Neural cell (in vitro differentiated cells): ENCODE results near the gene SNRNP70. TPM values are rescaled to one million over a fixed set of nuclear protein-coding genes. Genes with fewer than 3 reads are reported as not detected.

Source experiments
- H2AFZ ChIP-seq: fragments of 200-600, 300-800 bp; sonication (generic), shearing (Covaris generic); 2 replicates; pipeline ENCODE4 v1.6.0; 2014; ENCODE audit warnings: low read depth, mild to moderate bottlenecking, antibody characterized with exemption, low read length, moderate library complexity
- H3F3A ChIP-seq: fragments of 200-600 bp; shearing (Covaris generic); 2 replicates; pipeline ENCODE4 v1.6.1; 2016; ENCODE audit warnings: mild to moderate bottlenecking, moderate library complexity, mixed read lengths, antibody characterized with exemption, low read length; ENCODE audit not compliant: insufficient read depth, poor library complexity, severe bottlenecking
- H3K27ac ChIP-seq: fragments of 200-600, 300-800 bp; sonication (generic), shearing (Covaris generic); 2 replicates; pipeline ENCODE4 v1.5.1; 2014; ENCODE audit warnings: mild to moderate bottlenecking, low read length, moderate library complexity
- H3K27me3 ChIP-seq: fragments of 300-800, 200-600 bp; sonication (generic), shearing (Covaris generic); 2 replicates; pipeline ENCODE4 v1.6.0; 2014; ENCODE audit warnings: mild to moderate bottlenecking, low read depth, low read length, moderate library complexity; ENCODE audit not compliant: insufficient read depth
- H3K36me3 ChIP-seq: fragments of 300-800, 200-600 bp; sonication (generic), shearing (Covaris generic); 2 replicates; pipeline ENCODE4 v1.5.1; 2014; ENCODE audit warnings: mild to moderate bottlenecking, antibody characterized with exemption, low read length, moderate library complexity; ENCODE audit not compliant: insufficient read depth
- H3K4me2 ChIP-seq: fragments of 300-800, 200-600 bp; sonication (generic), shearing (Covaris generic); 2 replicates; pipeline ENCODE4 v1.6.0; 2014; ENCODE audit warnings: mild to moderate bottlenecking, low read length
- H3K4me3 ChIP-seq: fragments of 300-800, 200-600 bp; sonication (generic), shearing (Covaris generic); 2 replicates; pipeline ENCODE4 v1.5.1; 2014; ENCODE audit warnings: mild to moderate bottlenecking, low read length, moderate library complexity
- H3K79me2 ChIP-seq: fragments of 200-600 bp; shearing (Covaris generic); replicated peaks from 2 replicates; pipeline ENCODE4 v1.6.0; 2014; ENCODE audit warnings: mild to moderate bottlenecking, low read length, moderate library complexity; ENCODE audit not compliant: insufficient read depth
- H3K9ac ChIP-seq: fragments of 300-800, 200-600 bp; sonication (generic), shearing (Covaris generic); 2 replicates; pipeline ENCODE4 v1.6.1; 2016; ENCODE audit warnings: mild to moderate bottlenecking, low read length, mixed read lengths
- H3K9me2 ChIP-seq: fragments of 200-600 bp; shearing (Covaris generic); 2 replicates; pipeline ENCODE4 v1.6.1; 2016; ENCODE audit warnings: mild to moderate bottlenecking, low read length, mixed read lengths; ENCODE audit not compliant: insufficient read depth
- H3K9me3 ChIP-seq: fragments of 200-600, 300-800 bp; sonication (generic), shearing (Covaris generic); 2 replicates; pipeline ENCODE4 v1.6.1; 2016; ENCODE audit warnings: mild to moderate bottlenecking, mixed run types, low read length, moderate library complexity, mixed read lengths
- H4K20me1 ChIP-seq: fragments of 200-600 bp; shearing (Covaris generic); 2 replicates; pipeline ENCODE4 v1.6.1; 2016; ENCODE audit warnings: mild to moderate bottlenecking, mixed run types; ENCODE audit not compliant: insufficient read depth
- EP300 ChIP-seq: fragments of 450-650 bp; conservative IDR thresholded peaks from 2 replicates; pipeline ENCODE4 v1.6.1; 2014; ENCODE audit warnings: antibody characterized with exemption, mild to moderate bottlenecking, moderate library complexity; ENCODE audit not compliant: poor library complexity, severe bottlenecking
- EZH2 ChIP-seq: fragments of 200-600, 300-800 bp; shearing (Covaris generic), sonication (generic); IDR thresholded peaks from 2 replicates; pipeline ENCODE4 v1.6.1; 2014; ENCODE audit warnings: antibody characterized with exemption, low read length, borderline replicate concordance, mild to moderate bottlenecking; ENCODE audit not compliant: insufficient read depth, poor library complexity, severe bottlenecking
- MXI1 ChIP-seq: fragments of 450-650 bp; conservative IDR thresholded peaks from 2 replicates; pipeline ENCODE4 v1.6.1; 2014; ENCODE audit warnings: antibody characterized with exemption, mild to moderate bottlenecking; ENCODE audit not compliant: poor library complexity, severe bottlenecking
- POLR2AphosphoS5 ChIP-seq: IDR thresholded peaks from 2 replicates; pipeline ENCODE4 v1.6.1; 2012
- RAD21 ChIP-seq: fragments of 450-650 bp; conservative IDR thresholded peaks from 2 replicates; pipeline ENCODE4 v1.6.1; 2014; ENCODE audit warnings: antibody characterized with exemption, mild to moderate bottlenecking, moderate library complexity
- SMC3 ChIP-seq: fragments of 450-650 bp; conservative IDR thresholded peaks from 2 replicates; pipeline ENCODE4 v1.6.1; 2014; ENCODE audit warnings: antibody characterized with exemption, mild to moderate bottlenecking, moderate library complexity; ENCODE audit not compliant: poor library complexity
- TAF1 ChIP-seq: IDR thresholded peaks from 2 replicates; pipeline ENCODE4 v1.6.1; 2012; ENCODE audit warnings: low read depth
- polyA plus RNA-seq: library from polyadenylated mRNA; depleted of rRNA; stranded (reverse); fragments of >200 nt; gene quantifications from 2 replicates; pipeline ENCODE4 v1.2.3, GENCODE V29; 2014
- TF ChIP-seq, protein P1 (sequence below): fragments of 450-650 bp; IDR thresholded peaks from 2 replicates; pipeline ENCODE4 v1.5.1; 2014; ENCODE audit warnings: antibody characterized with exemption, mild to moderate bottlenecking, moderate library complexity; ENCODE audit not compliant: poor library complexity, severe bottlenecking
- TF ChIP-seq, protein P2 (sequence below): IDR thresholded peaks from 2 replicates; pipeline ENCODE4 v1.6.1; 2012; ENCODE audit warnings: borderline replicate concordance

Gene SNRNP70
- polyA plus RNA-seq, 1 donor from 2014 or later, result 721 TPM

DNA sequence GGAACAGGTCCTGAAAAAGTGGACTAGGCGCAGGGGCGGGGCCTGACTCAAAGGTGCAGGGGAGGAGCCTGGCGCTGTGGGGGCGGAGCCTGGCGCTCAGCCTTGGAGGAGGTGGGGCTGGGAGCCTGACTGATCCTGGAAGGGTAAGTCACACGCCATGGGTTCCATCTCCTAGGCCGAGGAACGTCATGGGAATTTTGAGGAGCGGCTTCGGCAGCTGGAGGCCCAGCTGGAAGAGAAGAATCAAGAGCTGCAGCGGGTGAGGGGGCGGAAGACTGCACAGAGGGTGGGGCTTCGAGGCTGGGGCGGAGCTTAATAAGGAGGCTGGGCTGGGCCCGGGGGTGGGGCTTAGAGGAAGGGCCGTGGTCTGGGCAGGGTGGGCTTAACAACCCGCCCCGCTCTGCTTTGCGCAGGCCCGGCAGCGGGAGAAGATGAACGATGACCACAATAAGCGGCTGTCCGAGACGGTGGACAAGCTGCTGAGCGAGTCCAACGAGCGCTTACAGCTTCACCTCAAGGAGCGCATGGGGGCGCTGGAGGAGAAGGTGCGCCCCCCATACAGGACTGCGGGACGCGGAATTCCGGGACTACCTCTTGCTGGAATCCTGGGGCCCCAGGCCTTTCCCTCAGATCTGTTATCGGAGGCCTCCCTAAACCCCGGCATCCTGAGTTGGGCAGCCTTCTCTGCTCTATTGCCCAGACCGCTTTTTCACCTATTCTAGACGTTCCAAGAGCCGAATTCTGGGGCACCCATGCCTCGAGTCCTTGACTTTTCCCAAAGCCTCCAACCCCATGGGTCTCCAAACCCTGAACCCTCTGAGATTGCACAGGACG is 48.6 kb downstream of the SNRNP70 start:
- Histone ChIP-seq H4K20me1 (no peaks in the 10 kb centered on the region), H3K4me3 (no peak overlapping the region), H3K36me3 (peaks cover 11% of the 10 kb centered on the region), H3K27me3 (no peaks in the 10 kb centered on the region), H3K79me2 (no peaks in the 10 kb centered on the region), H3F3A (no peaks in the 10 kb centered on the region), H3K9ac (no peak overlapping the region), H3K9me2 (no peaks in the 10 kb centered on the region), H3K4me2 (no peak overlapping the region), H3K27ac (no peak overlapping the region), H3K9me3 (no peaks in the 10 kb centered on the region), H2AFZ (no peak overlapping the region)
- TF ChIP-seq MXI1 (no peak), TAF1 (no peak), EZH2 (no peak), POLR2AphosphoS5 (no peak), EP300 (no peak), RAD21 (no peak), SMC3 (no peak)
- TF ChIP-seq, protein P1, sequence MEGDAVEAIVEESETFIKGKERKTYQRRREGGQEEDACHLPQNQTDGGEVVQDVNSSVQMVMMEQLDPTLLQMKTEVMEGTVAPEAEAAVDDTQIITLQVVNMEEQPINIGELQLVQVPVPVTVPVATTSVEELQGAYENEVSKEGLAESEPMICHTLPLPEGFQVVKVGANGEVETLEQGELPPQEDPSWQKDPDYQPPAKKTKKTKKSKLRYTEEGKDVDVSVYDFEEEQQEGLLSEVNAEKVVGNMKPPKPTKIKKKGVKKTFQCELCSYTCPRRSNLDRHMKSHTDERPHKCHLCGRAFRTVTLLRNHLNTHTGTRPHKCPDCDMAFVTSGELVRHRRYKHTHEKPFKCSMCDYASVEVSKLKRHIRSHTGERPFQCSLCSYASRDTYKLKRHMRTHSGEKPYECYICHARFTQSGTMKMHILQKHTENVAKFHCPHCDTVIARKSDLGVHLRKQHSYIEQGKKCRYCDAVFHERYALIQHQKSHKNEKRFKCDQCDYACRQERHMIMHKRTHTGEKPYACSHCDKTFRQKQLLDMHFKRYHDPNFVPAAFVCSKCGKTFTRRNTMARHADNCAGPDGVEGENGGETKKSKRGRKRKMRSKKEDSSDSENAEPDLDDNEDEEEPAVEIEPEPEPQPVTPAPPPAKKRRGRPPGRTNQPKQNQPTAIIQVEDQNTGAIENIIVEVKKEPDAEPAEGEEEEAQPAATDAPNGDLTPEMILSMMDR, result no peak
- TF ChIP-seq, protein P2, sequence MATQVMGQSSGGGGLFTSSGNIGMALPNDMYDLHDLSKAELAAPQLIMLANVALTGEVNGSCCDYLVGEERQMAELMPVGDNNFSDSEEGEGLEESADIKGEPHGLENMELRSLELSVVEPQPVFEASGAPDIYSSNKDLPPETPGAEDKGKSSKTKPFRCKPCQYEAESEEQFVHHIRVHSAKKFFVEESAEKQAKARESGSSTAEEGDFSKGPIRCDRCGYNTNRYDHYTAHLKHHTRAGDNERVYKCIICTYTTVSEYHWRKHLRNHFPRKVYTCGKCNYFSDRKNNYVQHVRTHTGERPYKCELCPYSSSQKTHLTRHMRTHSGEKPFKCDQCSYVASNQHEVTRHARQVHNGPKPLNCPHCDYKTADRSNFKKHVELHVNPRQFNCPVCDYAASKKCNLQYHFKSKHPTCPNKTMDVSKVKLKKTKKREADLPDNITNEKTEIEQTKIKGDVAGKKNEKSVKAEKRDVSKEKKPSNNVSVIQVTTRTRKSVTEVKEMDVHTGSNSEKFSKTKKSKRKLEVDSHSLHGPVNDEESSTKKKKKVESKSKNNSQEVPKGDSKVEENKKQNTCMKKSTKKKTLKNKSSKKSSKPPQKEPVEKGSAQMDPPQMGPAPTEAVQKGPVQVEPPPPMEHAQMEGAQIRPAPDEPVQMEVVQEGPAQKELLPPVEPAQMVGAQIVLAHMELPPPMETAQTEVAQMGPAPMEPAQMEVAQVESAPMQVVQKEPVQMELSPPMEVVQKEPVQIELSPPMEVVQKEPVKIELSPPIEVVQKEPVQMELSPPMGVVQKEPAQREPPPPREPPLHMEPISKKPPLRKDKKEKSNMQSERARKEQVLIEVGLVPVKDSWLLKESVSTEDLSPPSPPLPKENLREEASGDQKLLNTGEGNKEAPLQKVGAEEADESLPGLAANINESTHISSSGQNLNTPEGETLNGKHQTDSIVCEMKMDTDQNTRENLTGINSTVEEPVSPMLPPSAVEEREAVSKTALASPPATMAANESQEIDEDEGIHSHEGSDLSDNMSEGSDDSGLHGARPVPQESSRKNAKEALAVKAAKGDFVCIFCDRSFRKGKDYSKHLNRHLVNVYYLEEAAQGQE, result no peak

DNA sequence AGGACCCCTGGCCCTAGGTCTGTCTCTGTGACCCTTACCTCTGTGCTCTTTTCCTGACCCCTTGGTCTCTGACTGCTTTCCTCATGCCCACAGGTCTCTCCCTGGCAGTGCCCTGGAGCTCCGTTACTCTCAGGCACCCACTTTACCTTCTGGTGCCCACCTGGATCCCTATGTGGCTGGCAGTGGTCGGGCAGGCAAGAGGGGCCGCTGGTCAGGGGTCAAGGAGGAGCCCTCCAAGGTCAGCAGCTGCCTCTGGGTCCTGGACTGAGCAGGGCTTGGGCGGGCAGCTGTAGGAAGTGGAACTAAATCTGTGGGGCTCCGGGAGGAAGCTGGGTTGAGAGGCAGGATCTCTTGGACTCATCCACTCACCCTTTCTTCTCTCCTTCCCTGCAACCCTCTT is 50.4 kb downstream of the SNRNP70 start:
- no peaks in the 10 kb centered on the region for H3K9me2 ChIP-seq
- peaks cover 11% of the 10 kb centered on the region for H3K36me3 ChIP-seq
- H3F3A ChIP-seq, result no peaks in the 10 kb centered on the region
- TF ChIP-seq SMC3 (no peak), EZH2 (no peak), RAD21 (no peak), MXI1 (no peak), POLR2AphosphoS5 (no peak)
- TF ChIP-seq, protein P1, result no peak
- TF ChIP-seq, protein P2, result no peak
- no peak overlapping the region for H3K9ac ChIP-seq
- H3K9me3 ChIP-seq, result no peaks in the 10 kb centered on the region
- no peak overlapping the region for H3K4me3 ChIP-seq
- no peak overlapping the region for H3K4me2 ChIP-seq
- no peaks in the 10 kb centered on the region for H3K79me2 ChIP-seq
- no peak overlapping the region for H2AFZ ChIP-seq
- no peaks in the 10 kb centered on the region for H4K20me1 ChIP-seq
- no peak overlapping the region for H3K27ac ChIP-seq
- H3K27me3 ChIP-seq, result no peaks in the 10 kb centered on the region
